Endodermal cell (in vitro differentiated cells): ENCODE measurements around the gene MINDY1. TPM values are rescaled to one million over a fixed set of nuclear protein-coding genes. Genes with fewer than 3 reads are reported as not detected.
A peak's percentile ranks its signal among the peaks of the same experiment; 100 is the strongest.

ENCODE experiments used
- DNase-seq: peaks from one replicate; pipeline ENCODE4 v3.0.0-alpha.2; 2017
- H3K27ac ChIP-seq: 2 replicates; pipeline ENCODE4 v1.5.1; 2013; ENCODE audit warnings: mild to moderate bottlenecking, low read depth, low read length, moderate library complexity
- H3K27me3 ChIP-seq: 2 replicates; pipeline ENCODE4 v1.6.1; 2013; ENCODE audit warnings: mild to moderate bottlenecking, low read length, moderate library complexity; ENCODE audit not compliant: insufficient read depth, control insufficient read depth, poor library complexity, severe bottlenecking
- H3K36me3 ChIP-seq: 2 replicates; pipeline ENCODE4 v1.7.0; 2013; ENCODE audit warnings: mild to moderate bottlenecking, low read length, moderate library complexity; ENCODE audit not compliant: control insufficient read depth, insufficient read depth
- H3K4me1 ChIP-seq: one replicate; pipeline ENCODE4 v1.7.0; 2013; ENCODE audit warnings: low read length; ENCODE audit not compliant: control insufficient read depth, insufficient read depth
- H3K4me3 ChIP-seq: 2 replicates; pipeline ENCODE4 v1.5.1; 2013; ENCODE audit warnings: mild to moderate bottlenecking, low read length, moderate library complexity
- H3K9ac ChIP-seq: 2 replicates; pipeline ENCODE4 v1.6.1; 2013; ENCODE audit warnings: mild to moderate bottlenecking, low read length, moderate library complexity; ENCODE audit not compliant: poor library complexity, severe bottlenecking; ENCODE audit errors: extremely low read depth
- H3K9me3 ChIP-seq: 2 replicates; pipeline ENCODE4 v1.6.1; 2013; ENCODE audit warnings: mild to moderate bottlenecking, low read length, moderate library complexity; ENCODE audit not compliant: control insufficient read depth
- H3K27ac Mint-ChIP-seq: 2 replicates; pipeline ENCODE4 v1.8.0; 2020; ENCODE audit warnings: mixed read lengths
- H3K27me3 Mint-ChIP-seq: 2 replicates; pipeline ENCODE4 v1.8.0; 2021; ENCODE audit warnings: mild to moderate bottlenecking, mixed read lengths; ENCODE audit not compliant: insufficient read depth
- H3K36me3 Mint-ChIP-seq: 2 replicates; pipeline ENCODE4 v1.8.0; 2020; ENCODE audit warnings: low read depth, mixed read lengths
- H3K4me1 Mint-ChIP-seq: 2 replicates; pipeline ENCODE4 v1.8.0; 2020; ENCODE audit warnings: mixed read lengths
- H3K4me3 Mint-ChIP-seq: 2 replicates; pipeline ENCODE4 v1.8.0; 2020; ENCODE audit warnings: mild to moderate bottlenecking, moderate library complexity, mixed read lengths
- H3K9me3 Mint-ChIP-seq: 2 replicates; pipeline ENCODE4 v1.8.0; 2020; ENCODE audit warnings: mild to moderate bottlenecking, mixed read lengths
- WGBS, 2 experiments: methylation state at CpG; one replicate each; pipeline versions ENCODE4 v1.1.5 to v1.1.7; 2013; ENCODE audit warnings: missing lambda C conversion rate in 2 of 2, mixed read lengths in 1 of 2; ENCODE audit not compliant: insufficient coverage in 1 of 2, insufficient read length in 1 of 2; 5-methylcytosine and 5-hydroxymethylcytosine counted together
- total RNA-seq, 2 donors: library from RNA; stranded (reverse); fragmentation: NEBNext Ultra II Directional in 1 of 2; extraction: Animal tissue kit (Norgen Biotek cat#: 25700) in 1 of 2; gene quantifications; 2 replicates in 1 of 2; 3 replicates in 1 of 2; pipeline ENCODE4 v1.2.1, GENCODE V29; 2021
- TF ChIP-seq, protein P1 (sequence below): fragments of 200-600 bp; sonication (generic); conservative IDR thresholded peaks from 2 replicates; pipeline ENCODE4 v1.5.0; 2021; ENCODE audit warnings: antibody characterized with exemption, mild to moderate bottlenecking

MINDY1 gene
- total RNA-seq, 2 donors from 2014 or later = 8.6 to 10.8 TPM

DNA sequence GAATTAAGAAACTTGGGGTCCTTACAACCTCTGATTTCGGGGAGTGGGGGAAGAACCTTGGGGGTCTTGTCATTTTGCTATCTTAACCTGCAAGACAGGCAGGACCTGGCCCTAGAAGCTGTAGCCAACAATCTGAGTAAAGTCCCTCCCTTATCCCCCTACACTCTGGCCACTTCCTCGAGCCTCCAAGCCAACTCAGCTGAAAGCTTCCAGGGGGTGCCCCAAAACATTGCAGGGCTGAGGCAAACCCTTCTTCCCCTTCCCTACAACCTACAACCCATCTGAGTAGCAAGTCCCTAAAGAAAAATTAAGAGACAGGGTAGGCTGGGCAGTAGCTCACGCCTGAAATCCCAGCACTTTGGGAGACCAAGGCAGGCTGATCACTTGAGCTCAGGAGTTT, 37.1 kb downstream of the MINDY1 start:
- Histone ChIP-seq H3K9ac (no peak overlapping the region), H3K4me1 (peaks cover 14% of the 10 kb centered on the region), H3K27ac (no peak overlapping the region), H3K36me3 (peaks cover 44% of the 10 kb centered on the region), H3K27me3 (no peaks in the 10 kb centered on the region), H3K4me3 (no peak overlapping the region), H3K9me3 (no peaks in the 10 kb centered on the region)
- no peaks in the 10 kb centered on the region for H3K27me3 Mint-ChIP-seq
- peaks cover 41% of the 10 kb centered on the region for H3K36me3 Mint-ChIP-seq
- H3K4me3 Mint-ChIP-seq = no peak overlapping the region
- H3K4me1 Mint-ChIP-seq = peaks cover 33% of the 10 kb centered on the region
- no peaks in the 10 kb centered on the region for H3K9me3 Mint-ChIP-seq
- no peak overlapping the region for H3K27ac Mint-ChIP-seq
- TF ChIP-seq, protein P1, sequence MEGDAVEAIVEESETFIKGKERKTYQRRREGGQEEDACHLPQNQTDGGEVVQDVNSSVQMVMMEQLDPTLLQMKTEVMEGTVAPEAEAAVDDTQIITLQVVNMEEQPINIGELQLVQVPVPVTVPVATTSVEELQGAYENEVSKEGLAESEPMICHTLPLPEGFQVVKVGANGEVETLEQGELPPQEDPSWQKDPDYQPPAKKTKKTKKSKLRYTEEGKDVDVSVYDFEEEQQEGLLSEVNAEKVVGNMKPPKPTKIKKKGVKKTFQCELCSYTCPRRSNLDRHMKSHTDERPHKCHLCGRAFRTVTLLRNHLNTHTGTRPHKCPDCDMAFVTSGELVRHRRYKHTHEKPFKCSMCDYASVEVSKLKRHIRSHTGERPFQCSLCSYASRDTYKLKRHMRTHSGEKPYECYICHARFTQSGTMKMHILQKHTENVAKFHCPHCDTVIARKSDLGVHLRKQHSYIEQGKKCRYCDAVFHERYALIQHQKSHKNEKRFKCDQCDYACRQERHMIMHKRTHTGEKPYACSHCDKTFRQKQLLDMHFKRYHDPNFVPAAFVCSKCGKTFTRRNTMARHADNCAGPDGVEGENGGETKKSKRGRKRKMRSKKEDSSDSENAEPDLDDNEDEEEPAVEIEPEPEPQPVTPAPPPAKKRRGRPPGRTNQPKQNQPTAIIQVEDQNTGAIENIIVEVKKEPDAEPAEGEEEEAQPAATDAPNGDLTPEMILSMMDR = no peak
- WGBS, 2 experiments = 93 to 96% methylated on average over 3 of the region's 3 CpGs
- DNase-seq = no peak

DNA sequence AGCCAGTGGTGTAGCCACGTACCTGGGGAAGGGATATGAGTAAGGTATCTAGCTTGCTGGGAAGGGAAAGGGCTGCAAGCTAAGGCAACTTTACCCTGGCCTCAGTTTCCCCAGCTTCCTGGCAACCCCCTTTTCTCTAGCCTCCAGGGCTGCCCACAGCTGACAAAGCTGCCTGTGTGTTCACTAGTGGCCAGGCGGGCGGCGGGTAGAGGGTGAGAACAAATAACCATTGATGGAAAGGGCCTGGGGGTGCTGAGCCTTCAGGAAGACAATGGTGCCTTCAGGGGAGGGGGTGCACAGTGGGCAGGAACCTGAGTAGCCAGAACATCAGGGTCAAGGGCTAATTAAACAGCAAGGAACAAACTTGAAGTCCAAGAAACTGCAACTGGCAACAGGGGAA, 38.2 kb downstream of the MINDY1 start:
- Mint-ChIP-seq H3K36me3 (peaks cover 52% of the 10 kb centered on the region), H3K27me3 (no peaks in the 10 kb centered on the region), H3K4me1 (peaks cover 33% of the 10 kb centered on the region), H3K9me3 (no peaks in the 10 kb centered on the region), H3K4me3 (no peak overlapping the region), H3K27ac (peak overlapping the region; percentile 62)
- Histone ChIP-seq H3K4me1 (peaks cover 14% of the 10 kb centered on the region), H3K27ac (no peak overlapping the region), H3K4me3 (no peak overlapping the region), H3K9ac (no peak overlapping the region), H3K27me3 (no peaks in the 10 kb centered on the region), H3K36me3 (peaks cover 56% of the 10 kb centered on the region), H3K9me3 (no peaks in the 10 kb centered on the region)
- DNase-seq = no peak
- WGBS, 2 experiments = 95 to 100% methylated on average over 1 to 4 of the region's 4 CpGs
- TF ChIP-seq, protein P1 = no peak

GRCh38 chr1:150967936-150968335, 38.8 kb downstream of the MINDY1 start:
- no peak overlapping the region for H3K9ac ChIP-seq
- peaks cover 61% of the 10 kb centered on the region for H3K36me3 ChIP-seq
- H3K36me3 Mint-ChIP-seq = peaks cover 58% of the 10 kb centered on the region
- peaks cover 29% of the 10 kb centered on the region for H3K4me1 Mint-ChIP-seq
- H3K27ac ChIP-seq = no peak overlapping the region
- H3K4me3 Mint-ChIP-seq = no peak overlapping the region
- H3K27me3 ChIP-seq = no peaks in the 10 kb centered on the region
- H3K27me3 Mint-ChIP-seq = no peaks in the 10 kb centered on the region
- WGBS, 2 experiments = 95 to 100% methylated on average over 2 to 13 of the region's 13 CpGs
- TF ChIP-seq, protein P1 = no peak
- no peak overlapping the region for H3K27ac Mint-ChIP-seq
- H3K9me3 ChIP-seq = no peaks in the 10 kb centered on the region
- H3K4me3 ChIP-seq = no peak overlapping the region
- H3K4me1 ChIP-seq = peaks cover 11% of the 10 kb centered on the region
- no peak for DNase-seq
- no peaks in the 10 kb centered on the region for H3K9me3 Mint-ChIP-seq
